HG02885 (cell line): Measurements from ENCODE around the gene POLR2C.

ENCODE experiments used
- ATAC-seq: cut with Tn5 transposase; IDR thresholded peaks from one replicate; pipeline ENCODE4 v1.9.1; 2021; ENCODE audit warnings: mild to moderate bottlenecking; ENCODE audit not compliant: unreplicated experiment, poor library complexity

POLR2C gene

GRCh38 chr16:57500578-57501111 is 38.2 kb downstream of the POLR2C start:
- ATAC-seq, result no peak

GRCh38 chr16:57501492-57501891 is 39.0 kb downstream of the POLR2C start:
- no peak for ATAC-seq

- no peak for ATAC-seq
Measured at GRCh38 chr16:57502048-57502775, 39.7 kb downstream of the POLR2C start.

GRCh38 chr16:57503366-57503765 is 40.9 kb downstream of the POLR2C start:
- ATAC-seq, result no peak

- no peak for ATAC-seq
Measured at GRCh38 chr16:57504001-57504400, 41.5 kb downstream of the POLR2C start.

GRCh38 chr16:57504491-57504890 is 42.0 kb downstream of the POLR2C start:
- no peak for ATAC-seq

GRCh38 chr16:57505169-57505568 is 42.7 kb downstream of the POLR2C start:
- ATAC-seq, result no peak

GRCh38 chr16:57507136-57508034 is 44.9 kb downstream of the POLR2C start:
- no peak for ATAC-seq

GRCh38 chr16:57508035-57508425 is 45.6 kb downstream of the POLR2C start:
- no peak for ATAC-seq

- ATAC-seq, result no peak
Measured at GRCh38 chr16:57509231-57509923, 46.9 kb downstream of the POLR2C start.

- no peak for ATAC-seq
Measured at GRCh38 chr16:57510016-57510871, 47.8 kb downstream of the POLR2C start.

GRCh38 chr16:57512296-57513001 is 50.0 kb downstream of the POLR2C start:
- ATAC-seq, result no peak

GRCh38 chr16:57513371-57514102 is 51.1 kb downstream of the POLR2C start:
- no peak for ATAC-seq

- ATAC-seq, result no peak
Measured at GRCh38 chr16:57514371-57514770, 51.9 kb downstream of the POLR2C start.

GRCh38 chr16:57514791-57515600 is 52.5 kb downstream of the POLR2C start:
- ATAC-seq, result no peak

GRCh38 chr16:57516176-57516725 is 53.8 kb downstream of the POLR2C start:
- ATAC-seq, result no peak

- ATAC-seq, result no peak
Measured at GRCh38 chr16:57516773-57517172, 54.3 kb downstream of the POLR2C start.
